ENCODE measurements around the gene SPATA31E1. TPM values are rescaled to one million over a fixed set of nuclear protein-coding genes. Genes with fewer than 3 reads are reported as not detected.

SPATA31E1 gene
- polyA plus RNA-seq (2013) = not detected in 2 replicates

DNA sequence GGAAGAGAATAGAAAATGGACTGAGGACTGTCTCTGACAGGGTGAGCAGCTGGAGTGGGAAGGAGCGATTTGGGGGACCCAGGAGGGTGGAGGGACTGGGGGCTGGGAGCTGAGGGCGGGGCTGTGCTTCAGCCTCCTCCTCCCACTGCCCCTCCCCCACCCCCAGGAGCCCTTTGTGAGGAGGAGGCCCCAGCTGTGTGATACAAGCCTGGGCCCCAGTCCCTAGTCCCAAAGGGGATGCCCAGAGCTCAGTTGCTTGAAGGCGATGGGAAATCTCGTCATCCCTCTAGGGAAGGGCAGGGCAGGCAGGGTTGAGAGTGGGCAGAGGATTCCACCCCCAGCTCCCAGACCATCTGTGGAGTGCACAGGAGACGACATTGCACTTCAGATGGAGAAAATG is at the start of gene SPATA31E1:
Gene SPATA31E1, plus strand, starts transcription at position 251 of the 400 bp plus-strand sequence. Its CDS starts 15 bp downstream, at position 266.
- H3K23ac ChIP-seq (ENCODE audit: low read length) = no peak within 1 kb of the TSS
- no peak within 1 kb of the TSS for H3K4me2 ChIP-seq (ENCODE audit: low read length)
- no peak within 1 kb of the TSS for H3K27ac ChIP-seq (ENCODE audit: low read depth, low read length)
- H3K79me2 ChIP-seq (ENCODE audit: control insufficient read depth, insufficient read depth, low read length, poor library complexity) = no peaks in the 10 kb centered on the region
- H2BK5ac ChIP-seq (ENCODE audit: low read depth, low read length, poor library complexity) = no peak within 1 kb of the TSS
- H3K27me3 ChIP-seq (ENCODE audit: insufficient read depth, low read length) = no peaks in the 10 kb centered on the region
- H3K79me1 ChIP-seq (ENCODE audit: low read length) = no peaks in the 10 kb centered on the region
- no peak within 1 kb of the TSS for H3K4me3 ChIP-seq (ENCODE audit: low read depth, low read length)
- no peak within 1 kb of the TSS for H4K91ac ChIP-seq (ENCODE audit: low read depth, low read length)
- no peak within 1 kb of the TSS for H4K8ac ChIP-seq (ENCODE audit: low read depth, low read length)
- no peaks in the 10 kb centered on the region for H3K9me3 ChIP-seq (ENCODE audit: insufficient read depth, low read depth, low read length)
- H3K18ac ChIP-seq (ENCODE audit: low read length) = no peak within 1 kb of the TSS
- DNase-seq = no peak
- H2AFZ ChIP-seq (ENCODE audit: insufficient read depth, low read length, poor library complexity) = no peak within 1 kb of the TSS
- no peak within 1 kb of the TSS for H2BK12ac ChIP-seq (ENCODE audit: low read length)
- no peak within 1 kb of the TSS for H2BK120ac ChIP-seq (ENCODE audit: insufficient read depth, low read length, poor library complexity)
- no peak within 1 kb of the TSS for H3K14ac ChIP-seq (ENCODE audit: low read length)
- no peaks in the 10 kb centered on the region for H3K36me3 ChIP-seq (ENCODE audit: control insufficient read depth in 1 of 2, insufficient read depth in 2 of 2, low read length in 2 of 2)
- H3K9ac ChIP-seq (ENCODE audit: low read length) = no peak within 1 kb of the TSS
- H2AK5ac ChIP-seq (ENCODE audit: low read length) = no peak within 1 kb of the TSS
- no peak within 1 kb of the TSS for H4K12ac ChIP-seq (ENCODE audit: low read depth, low read length)
- peaks cover 0 to 2% of the 10 kb centered on the region in 2 experiments for H3K4me1 ChIP-seq (ENCODE audit: control insufficient read depth in 1 of 2, insufficient read depth in 2 of 2, low read length in 2 of 2)
- H3K4ac ChIP-seq (ENCODE audit: low read depth, low read length) = no peak within 1 kb of the TSS
- WGBS (ENCODE audit: extremely low coverage, insufficient coverage, insufficient read length) = no CpG with 5 or more reads among the region's 5 CpGs

DNA sequence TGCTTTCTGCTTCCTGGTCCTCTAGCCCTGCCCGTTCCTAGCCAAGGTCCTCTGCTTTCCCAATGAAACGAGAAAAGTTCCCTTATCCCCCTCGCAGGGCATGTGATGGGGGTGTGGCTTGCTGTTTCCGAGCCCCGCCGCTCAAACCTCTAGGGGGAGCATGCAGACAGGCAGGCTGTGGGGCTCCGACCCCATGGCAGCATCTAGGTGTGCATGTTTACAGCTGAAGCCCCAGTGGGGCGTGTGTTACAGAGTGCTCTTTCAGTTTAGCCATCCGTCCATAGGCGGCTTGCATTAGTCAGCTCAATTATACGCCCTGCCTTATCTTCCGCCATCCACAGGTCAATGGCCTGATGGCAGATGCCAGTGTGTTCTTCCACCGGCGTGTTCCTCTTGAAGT is 48.3 kb upstream of the SPATA31E1 start:
- H2AK5ac ChIP-seq (ENCODE audit: low read length) = no peak overlapping the region
- H3K27ac ChIP-seq (ENCODE audit: low read depth, low read length) = no peak overlapping the region
- H3K23ac ChIP-seq (ENCODE audit: low read length) = no peak overlapping the region
- DNase-seq = peak in 1 of 2 donors; percentile 46
- no peak overlapping the region for H4K91ac ChIP-seq (ENCODE audit: low read depth, low read length)
- no peak overlapping the region for H3K4me2 ChIP-seq (ENCODE audit: low read length)
- no peak overlapping the region for H4K8ac ChIP-seq (ENCODE audit: low read depth, low read length)
- H3K14ac ChIP-seq (ENCODE audit: low read length) = no peak overlapping the region
- H3K79me1 ChIP-seq (ENCODE audit: low read length) = no peaks in the 10 kb centered on the region
- peaks cover 2% of the 10 kb centered on the region for H3K9me3 ChIP-seq (ENCODE audit: insufficient read depth, low read depth, low read length)
- no peak overlapping the region for H3K4me3 ChIP-seq (ENCODE audit: low read depth, low read length)
- no peak overlapping the region for H2BK5ac ChIP-seq (ENCODE audit: low read depth, low read length, poor library complexity)
- H2BK120ac ChIP-seq (ENCODE audit: insufficient read depth, low read length, poor library complexity) = no peak overlapping the region
- no peak overlapping the region for H3K18ac ChIP-seq (ENCODE audit: low read length)
- WGBS (ENCODE audit: extremely low coverage, insufficient coverage, insufficient read length) = no CpG with 5 or more reads among the region's 14 CpGs
- H3K4me1 ChIP-seq (ENCODE audit: control insufficient read depth in 1 of 2, insufficient read depth in 2 of 2, low read length in 2 of 2) = no peaks in the 10 kb centered on the region
- no peak overlapping the region for H2BK12ac ChIP-seq (ENCODE audit: low read length)
- H3K79me2 ChIP-seq (ENCODE audit: control insufficient read depth, insufficient read depth, low read length, poor library complexity) = no peaks in the 10 kb centered on the region
- no peak overlapping the region for H2AFZ ChIP-seq (ENCODE audit: insufficient read depth, low read length, poor library complexity)
- no peak overlapping the region for H4K12ac ChIP-seq (ENCODE audit: low read depth, low read length)
- peaks cover 2% of the 10 kb centered on the region for H3K27me3 ChIP-seq (ENCODE audit: insufficient read depth, low read length)
- no peaks in the 10 kb centered on the region for H3K36me3 ChIP-seq (ENCODE audit: control insufficient read depth in 1 of 2, insufficient read depth in 2 of 2, low read length in 2 of 2)
- no peak overlapping the region for H3K4ac ChIP-seq (ENCODE audit: low read depth, low read length)
- H3K9ac ChIP-seq (ENCODE audit: low read length) = no peak overlapping the region

DNA sequence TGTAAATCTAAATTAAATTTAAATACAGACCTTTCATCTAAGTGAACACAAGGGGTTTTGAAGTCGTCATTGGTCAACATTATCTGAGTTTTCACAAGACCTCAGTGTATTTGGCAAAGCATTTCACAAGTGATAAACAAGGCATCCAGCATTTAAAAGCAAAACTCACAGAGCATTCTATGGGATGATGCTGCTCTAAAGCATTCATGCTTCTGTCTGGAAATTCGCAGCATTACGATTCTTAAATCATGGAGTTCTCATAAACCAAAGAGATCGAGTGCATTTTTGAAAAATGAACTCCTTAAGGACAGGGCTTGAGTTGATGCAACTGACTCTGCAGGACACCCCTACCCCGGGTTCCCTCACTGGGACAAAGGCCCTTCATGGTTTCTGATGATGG is 46.1 kb upstream of the SPATA31E1 start:
- H3K9ac ChIP-seq (ENCODE audit: low read length) = no peak overlapping the region
- H4K12ac ChIP-seq (ENCODE audit: low read depth, low read length) = no peak overlapping the region
- H3K36me3 ChIP-seq (ENCODE audit: control insufficient read depth in 1 of 2, insufficient read depth in 2 of 2, low read length in 2 of 2) = no peaks in the 10 kb centered on the region
- no peak overlapping the region for H2BK12ac ChIP-seq (ENCODE audit: low read length)
- H2AK5ac ChIP-seq (ENCODE audit: low read length) = no peak overlapping the region
- H3K14ac ChIP-seq (ENCODE audit: low read length) = no peak overlapping the region
- no peaks in the 10 kb centered on the region for H3K79me1 ChIP-seq (ENCODE audit: low read length)
- H3K4me3 ChIP-seq (ENCODE audit: low read depth, low read length) = no peak overlapping the region
- no peak overlapping the region for H2BK120ac ChIP-seq (ENCODE audit: insufficient read depth, low read length, poor library complexity)
- no CpG with 5 or more reads among the region's 5 CpGs for WGBS (ENCODE audit: extremely low coverage, insufficient coverage, insufficient read length)
- no peaks in the 10 kb centered on the region for H3K4me1 ChIP-seq (ENCODE audit: control insufficient read depth in 1 of 2, insufficient read depth in 2 of 2, low read length in 2 of 2)
- no peak overlapping the region for H3K27ac ChIP-seq (ENCODE audit: low read depth, low read length)
- H3K27me3 ChIP-seq (ENCODE audit: insufficient read depth, low read length) = no peaks in the 10 kb centered on the region
- H2AFZ ChIP-seq (ENCODE audit: insufficient read depth, low read length, poor library complexity) = no peak overlapping the region
- no peak overlapping the region for H4K91ac ChIP-seq (ENCODE audit: low read depth, low read length)
- no peak overlapping the region for H2BK5ac ChIP-seq (ENCODE audit: low read depth, low read length, poor library complexity)
- no peak overlapping the region for H3K4ac ChIP-seq (ENCODE audit: low read depth, low read length)
- H3K4me2 ChIP-seq (ENCODE audit: low read length) = no peak overlapping the region
- no peak overlapping the region for H3K23ac ChIP-seq (ENCODE audit: low read length)
- H3K79me2 ChIP-seq (ENCODE audit: control insufficient read depth, insufficient read depth, low read length, poor library complexity) = no peaks in the 10 kb centered on the region
- H3K9me3 ChIP-seq (ENCODE audit: insufficient read depth, low read depth, low read length) = peaks cover 2% of the 10 kb centered on the region
- no peak overlapping the region for H4K8ac ChIP-seq (ENCODE audit: low read depth, low read length)
- no peak for DNase-seq
- no peak overlapping the region for H3K18ac ChIP-seq (ENCODE audit: low read length)

DNA sequence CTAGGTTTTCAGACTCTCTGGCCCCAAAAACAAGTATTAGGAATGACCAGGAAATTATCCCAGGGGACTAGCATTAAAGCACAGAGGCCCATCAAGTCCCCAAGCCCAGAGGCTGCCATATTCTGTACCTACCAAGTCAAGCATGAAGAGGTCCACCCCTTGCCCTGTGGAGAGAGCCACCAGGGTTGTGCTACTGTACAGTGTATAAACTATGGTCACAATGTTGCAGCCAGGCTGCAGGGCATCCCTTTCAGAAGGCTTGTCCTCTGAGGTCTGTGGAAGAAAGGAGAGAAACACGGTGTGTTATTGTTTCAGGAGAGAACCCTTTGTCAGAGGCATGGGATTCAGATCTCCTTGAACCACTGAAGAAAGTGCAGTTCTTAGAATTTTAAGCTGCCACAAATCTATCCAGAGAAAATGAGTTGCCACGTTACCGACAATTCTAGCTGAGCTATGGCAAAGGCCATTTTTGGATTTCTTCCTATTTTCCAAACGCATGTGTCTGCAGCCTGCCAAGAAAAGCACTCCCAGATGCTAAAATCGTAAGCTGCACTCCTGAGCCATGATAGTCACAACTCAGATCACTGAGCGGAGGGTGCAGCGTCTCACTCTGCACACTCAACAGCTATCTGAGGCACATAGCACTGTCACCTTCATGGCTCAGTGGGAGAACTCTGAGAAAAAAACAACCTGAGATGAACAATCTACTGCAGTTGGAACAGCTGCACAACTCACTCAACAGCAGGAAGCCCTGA is 45.5 kb upstream of the SPATA31E1 start:
- no peak overlapping the region for H3K14ac ChIP-seq (ENCODE audit: low read length)
- H3K27ac ChIP-seq (ENCODE audit: low read depth, low read length) = no peak overlapping the region
- no peak overlapping the region for H3K18ac ChIP-seq (ENCODE audit: low read length)
- no peaks in the 10 kb centered on the region for H3K36me3 ChIP-seq (ENCODE audit: control insufficient read depth in 1 of 2, insufficient read depth in 2 of 2, low read length in 2 of 2)
- no peak overlapping the region for H3K4me2 ChIP-seq (ENCODE audit: low read length)
- H3K9me3 ChIP-seq (ENCODE audit: insufficient read depth, low read depth, low read length) = peaks cover 2% of the 10 kb centered on the region
- DNase-seq = no peak
- H2BK120ac ChIP-seq (ENCODE audit: insufficient read depth, low read length, poor library complexity) = no peak overlapping the region
- no peak overlapping the region for H4K91ac ChIP-seq (ENCODE audit: low read depth, low read length)
- no peak overlapping the region for H4K8ac ChIP-seq (ENCODE audit: low read depth, low read length)
- no peaks in the 10 kb centered on the region for H3K79me1 ChIP-seq (ENCODE audit: low read length)
- H3K23ac ChIP-seq (ENCODE audit: low read length) = no peak overlapping the region
- no peak overlapping the region for H2AFZ ChIP-seq (ENCODE audit: insufficient read depth, low read length, poor library complexity)
- H2AK5ac ChIP-seq (ENCODE audit: low read length) = no peak overlapping the region
- H3K4me1 ChIP-seq (ENCODE audit: control insufficient read depth in 1 of 2, insufficient read depth in 2 of 2, low read length in 2 of 2) = no peaks in the 10 kb centered on the region
- no peaks in the 10 kb centered on the region for H3K79me2 ChIP-seq (ENCODE audit: control insufficient read depth, insufficient read depth, low read length, poor library complexity)
- H4K12ac ChIP-seq (ENCODE audit: low read depth, low read length) = no peak overlapping the region
- no peak overlapping the region for H2BK12ac ChIP-seq (ENCODE audit: low read length)
- no peak overlapping the region for H3K4me3 ChIP-seq (ENCODE audit: low read depth, low read length)
- no peak overlapping the region for H3K9ac ChIP-seq (ENCODE audit: low read length)
- no peak overlapping the region for H3K4ac ChIP-seq (ENCODE audit: low read depth, low read length)
- no peak overlapping the region for H2BK5ac ChIP-seq (ENCODE audit: low read depth, low read length, poor library complexity)
- no peaks in the 10 kb centered on the region for H3K27me3 ChIP-seq (ENCODE audit: insufficient read depth, low read length)
- WGBS (ENCODE audit: extremely low coverage, insufficient coverage, insufficient read length) = no CpG with 5 or more reads among the region's 7 CpGs
